Stimulated activated CD4-positive, alpha-beta T cell treated with anti-CD3 and anti-CD28 coated beads, Interleukin-12 subunit alpha, Interleukin-12 subunit beta, amount 100 ng/mL, for 48 hours (primary cell): ENCODE data around the gene KIF3B.
"Not testable (repeated sequence)": the region's sequence is repeated elsewhere in the genome, so short reads cannot be mapped to it uniquely, and the experiment has no call there.

Experiments used
- DNase-seq, 3 donors: peaks; one replicate each; pipeline ENCODE4 v3.0.0-alpha.2; 2020; ENCODE audit warnings: low read depth in 2 of 3, low spot score in 1 of 3

The KIF3B gene

DNA sequence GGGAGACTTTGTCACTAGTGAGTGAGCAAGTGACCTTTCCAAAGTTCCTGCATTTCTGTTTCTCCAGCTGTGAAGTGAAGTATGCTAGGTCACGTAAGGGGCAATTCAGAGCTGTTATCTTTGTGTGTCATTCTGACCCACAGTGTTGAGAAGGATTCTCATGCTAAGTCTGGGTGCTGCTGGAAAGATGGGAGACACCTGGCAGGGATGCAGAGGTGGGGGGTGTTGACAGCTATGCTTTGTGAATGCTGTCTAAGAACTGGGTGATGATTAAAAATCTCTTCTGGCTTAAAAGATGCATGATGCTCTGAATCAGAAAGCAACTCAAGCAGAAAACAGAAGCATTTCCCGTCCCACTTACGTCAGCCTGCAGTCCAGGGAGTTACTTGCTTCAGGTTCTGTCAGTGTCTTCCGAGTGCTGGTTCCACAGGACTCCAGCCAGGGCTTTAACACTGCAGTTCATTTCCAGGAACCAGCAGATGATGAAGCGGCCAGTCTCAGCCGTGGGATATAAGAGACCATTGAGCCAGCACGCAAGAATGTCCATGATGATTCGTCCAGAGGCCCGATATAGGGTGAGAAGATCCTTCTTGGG is 49.7 kb downstream of the KIF3B start:
- no peak for DNase-seq

DNA sequence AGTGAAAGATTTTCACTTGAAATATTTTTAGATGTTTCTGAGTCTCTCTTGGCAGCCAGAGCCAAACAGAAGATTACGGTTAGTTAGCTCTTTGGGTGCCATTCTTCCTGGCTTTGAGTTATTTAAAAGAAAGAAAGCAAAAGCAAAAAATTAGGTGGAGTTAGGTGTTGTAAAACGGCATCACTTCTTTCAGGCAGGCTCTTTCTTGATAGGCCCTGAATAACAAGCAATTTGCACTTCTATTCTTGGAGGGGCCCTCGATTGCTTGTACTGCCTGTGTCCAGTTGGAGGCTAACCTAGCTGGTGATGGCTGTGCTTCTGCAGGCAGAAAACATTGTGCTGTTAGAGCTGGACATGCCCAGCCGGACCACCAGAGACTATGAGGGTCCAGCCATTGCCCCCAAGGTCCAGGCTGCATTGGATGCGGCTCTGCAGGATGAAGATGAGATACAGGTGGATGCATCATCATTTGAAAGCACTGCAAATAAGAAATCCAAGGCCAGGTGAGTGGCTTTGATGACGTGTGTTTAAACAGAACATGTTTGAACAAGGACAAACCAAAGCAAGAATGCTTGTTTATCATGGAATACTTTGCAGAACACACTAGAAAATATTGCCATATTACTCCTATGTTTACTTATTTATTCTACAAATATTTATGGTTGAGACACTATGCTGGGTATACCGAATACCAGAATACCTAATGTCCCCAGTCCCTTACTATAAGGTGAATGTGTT is 52.5 kb downstream of the KIF3B start:
- DNase-seq = no peak

DNA sequence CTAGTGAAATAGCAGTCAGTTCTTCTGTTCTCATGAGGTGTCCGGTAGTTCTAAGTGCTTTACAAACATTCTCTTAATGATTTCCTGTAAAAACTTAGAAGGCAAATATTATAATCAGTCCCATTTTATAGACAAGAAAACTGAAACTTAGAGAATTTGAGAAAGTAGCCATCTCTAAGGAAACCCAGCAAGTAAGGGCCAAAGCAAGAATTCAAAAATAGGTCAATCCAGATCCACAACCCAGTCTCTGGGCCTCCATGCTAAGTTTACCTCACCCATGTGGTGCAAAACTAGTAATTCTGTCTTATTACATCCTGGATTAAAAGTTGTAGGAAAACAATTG is 53.1 kb downstream of the KIF3B start:
- no peak for DNase-seq

DNA sequence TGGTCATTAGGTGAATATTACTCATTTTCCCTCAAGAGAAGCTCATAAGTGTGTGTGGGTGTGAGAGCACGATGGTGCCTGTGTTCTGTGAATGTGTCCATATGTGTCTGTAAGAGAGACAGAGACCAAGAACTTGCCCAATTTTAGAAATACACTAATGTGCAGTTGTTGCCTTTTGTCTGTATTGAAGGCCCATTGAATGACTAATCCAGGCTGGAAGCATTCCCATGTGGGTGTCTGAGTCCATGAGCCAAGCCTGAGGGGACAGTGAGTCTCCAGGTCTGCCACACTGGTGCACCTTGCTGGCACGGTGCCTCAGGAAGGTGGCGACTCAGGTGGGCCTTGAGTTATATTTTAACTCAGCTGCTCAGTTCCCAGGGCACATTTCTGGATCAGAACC is 55.2 kb downstream of the KIF3B start:
- peak in 1 of 3 donors; percentile 12 for DNase-seq

DNA sequence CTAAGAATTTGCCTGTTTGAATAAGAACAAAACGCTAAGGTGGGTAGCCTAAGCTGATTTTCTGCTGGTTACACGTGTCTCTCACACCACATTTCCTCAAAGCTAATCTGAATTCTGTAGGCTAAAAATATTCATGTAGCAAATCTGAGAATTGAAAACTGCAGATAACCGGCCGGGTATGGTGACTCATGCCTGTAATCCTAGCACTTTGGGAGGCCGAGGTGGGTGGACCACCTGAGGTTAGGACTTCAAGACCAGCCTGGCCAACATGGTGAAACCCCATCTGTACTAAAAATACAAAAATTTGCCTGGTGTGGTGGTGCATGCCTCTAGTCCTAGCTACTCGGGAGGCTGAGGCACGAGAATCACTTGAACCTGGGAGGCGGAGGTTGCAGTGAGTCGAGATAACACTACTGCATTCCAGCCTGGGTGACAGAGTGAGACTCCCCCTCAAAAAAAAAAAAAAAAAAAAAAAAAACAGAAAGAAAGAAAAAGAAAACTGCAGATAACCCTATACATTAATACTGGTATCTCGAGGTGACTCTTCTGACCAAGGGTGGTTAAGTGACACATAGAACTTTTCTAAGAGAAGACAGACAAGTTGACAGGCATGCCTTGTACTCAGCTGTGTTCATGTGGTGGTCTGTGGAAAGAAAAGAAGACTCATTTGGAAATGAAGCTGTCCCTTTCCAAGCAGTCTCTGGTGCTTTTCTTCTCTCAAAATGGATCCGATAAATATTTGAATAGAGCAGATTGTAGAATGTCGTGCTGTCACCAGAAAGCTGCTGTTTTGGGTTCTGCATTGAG is 55.9 kb downstream of the KIF3B start:
- peak in 2 of 3 donors; percentile 34 to 43 for DNase-seq

DNA sequence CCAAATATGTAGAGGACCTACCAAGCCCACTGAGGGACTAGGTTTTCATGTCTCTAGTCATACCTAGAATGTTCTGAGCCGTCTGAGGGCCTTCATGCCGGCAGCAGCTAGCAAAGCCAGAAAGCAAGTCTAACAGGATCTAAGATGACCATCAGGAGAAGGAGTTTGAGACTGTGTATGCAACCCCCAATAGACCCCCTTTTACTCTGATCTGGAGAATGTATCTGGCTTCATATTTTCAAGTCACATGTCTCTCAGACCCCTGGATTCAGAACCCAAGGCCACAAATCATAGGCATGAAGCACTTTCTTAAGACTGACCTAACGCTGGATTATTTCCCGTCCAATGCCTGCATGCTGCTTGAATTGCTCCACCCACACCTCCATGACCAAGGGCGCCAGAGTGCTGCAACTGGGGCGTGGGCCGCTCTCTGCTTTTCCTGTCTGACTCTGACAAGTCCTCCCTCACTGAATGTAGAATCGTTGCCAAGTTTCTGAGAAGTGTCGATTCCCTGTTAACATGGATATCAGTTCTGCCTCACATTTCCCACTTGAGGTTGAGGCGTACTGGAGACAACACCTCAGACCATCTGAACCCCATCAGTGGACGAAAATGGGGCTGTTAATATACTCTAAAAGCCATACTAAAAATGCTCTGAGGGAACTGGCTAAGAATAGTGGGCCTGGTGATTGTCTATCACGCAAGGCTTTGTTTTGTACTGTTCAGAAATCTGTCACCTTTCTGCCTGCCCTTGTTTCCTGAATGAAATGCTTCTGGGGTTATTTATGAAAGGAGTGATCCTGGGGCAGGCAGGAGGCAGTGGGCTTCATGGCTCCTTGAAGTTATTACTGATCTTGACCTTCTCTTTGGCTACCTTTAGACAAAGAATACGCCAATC is 56.8 kb downstream of the KIF3B start:
- peak in 2 of 3 donors; percentile 43 to 50 for DNase-seq

DNA sequence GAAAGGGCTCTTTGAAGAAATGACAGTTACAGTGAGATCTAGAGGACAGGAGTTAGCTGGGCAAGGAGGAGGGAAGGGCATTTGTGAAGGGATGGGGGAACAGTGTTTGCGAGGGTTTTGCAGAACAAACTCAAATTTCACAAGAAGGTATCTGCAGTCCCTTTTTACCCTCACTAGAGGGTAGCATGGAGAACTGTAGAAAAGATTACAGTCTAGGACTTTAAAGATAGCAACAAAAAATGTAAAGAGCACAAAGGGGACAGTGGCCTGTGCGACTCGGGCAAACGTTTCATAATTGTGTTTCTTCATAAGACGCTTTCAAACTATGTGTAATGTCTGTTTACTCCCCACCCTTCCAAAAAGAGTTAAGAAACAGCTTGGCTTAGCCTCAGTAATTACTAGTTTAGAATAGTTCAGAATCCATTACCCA is 59.5 kb downstream of the KIF3B start:
- DNase-seq = no peak

DNA sequence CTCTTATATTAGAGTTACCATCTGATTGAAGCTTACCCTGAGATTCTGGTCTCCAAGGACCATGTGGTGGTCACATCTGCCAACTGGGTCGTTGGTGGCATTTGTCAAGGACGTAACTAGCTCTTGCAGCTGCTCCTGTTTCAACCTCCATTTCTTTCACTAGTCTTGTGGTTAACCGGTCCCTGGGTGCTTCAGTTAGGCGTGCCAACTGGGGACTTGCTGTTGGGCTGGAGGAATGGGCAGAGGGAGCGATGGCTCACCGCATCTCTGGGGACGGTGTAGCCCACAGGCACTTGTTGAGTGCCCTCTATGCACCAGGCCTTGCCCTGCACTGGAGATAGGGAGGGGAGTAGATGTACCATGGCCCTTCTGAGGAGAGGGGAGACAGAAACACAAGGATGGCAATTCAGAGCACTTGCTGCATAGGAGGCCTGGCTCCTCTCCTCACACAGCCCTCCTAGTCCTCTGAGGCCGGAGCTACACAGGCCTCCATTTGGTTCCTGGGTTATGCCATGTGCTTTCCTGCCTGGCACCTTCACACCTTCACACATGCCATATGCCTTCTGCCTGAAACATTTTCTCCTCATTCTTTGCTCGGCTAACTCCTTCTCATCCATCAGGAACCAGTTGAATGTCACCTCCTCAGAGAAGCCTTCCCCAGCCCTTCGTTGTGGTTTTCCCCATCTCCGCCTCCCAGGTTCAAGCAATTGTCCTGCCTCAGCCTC is 60.6 kb downstream of the KIF3B start:
- DNase-seq = no peak

DNA sequence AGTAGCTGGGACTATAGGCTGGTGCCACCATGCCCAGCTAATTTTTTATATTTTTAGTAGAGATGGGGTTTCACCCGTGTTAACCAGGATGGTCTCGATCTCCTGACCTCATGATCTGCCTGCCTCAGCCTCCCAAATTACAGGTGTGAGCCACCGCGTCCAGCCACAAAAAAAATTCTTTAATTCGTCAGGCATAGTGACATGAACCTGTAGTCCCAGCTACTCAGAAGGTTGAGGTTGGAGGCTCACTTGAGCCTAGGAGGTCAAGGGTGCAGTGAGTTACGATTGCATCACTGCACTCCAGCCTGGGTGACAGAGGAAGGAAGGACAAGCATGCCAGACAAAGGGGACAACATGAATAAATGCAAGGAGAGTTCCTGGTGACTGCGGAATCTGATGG is 61.2 kb downstream of the KIF3B start:
- DNase-seq = no peak

DNA sequence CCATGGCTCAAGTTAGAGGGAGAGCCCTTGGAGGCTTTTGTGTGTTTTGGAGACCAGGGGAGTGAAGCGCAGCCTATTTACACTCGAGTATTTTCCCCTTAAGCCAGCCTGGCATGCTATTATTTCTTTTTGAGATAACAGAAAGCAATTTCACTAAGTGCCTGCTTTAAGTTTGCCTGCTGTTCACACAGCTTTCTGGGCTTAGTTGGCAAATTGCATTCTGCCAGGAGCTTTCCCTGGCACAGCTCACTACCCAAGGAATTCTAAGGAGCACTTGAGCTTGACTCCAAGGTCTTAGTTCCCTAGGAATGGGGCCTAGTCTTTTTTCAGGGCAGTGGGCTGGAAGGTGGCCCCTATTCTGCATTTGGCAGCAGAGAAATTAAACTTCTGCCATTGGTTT is 61.7 kb downstream of the KIF3B start:
- no peak for DNase-seq

DNA sequence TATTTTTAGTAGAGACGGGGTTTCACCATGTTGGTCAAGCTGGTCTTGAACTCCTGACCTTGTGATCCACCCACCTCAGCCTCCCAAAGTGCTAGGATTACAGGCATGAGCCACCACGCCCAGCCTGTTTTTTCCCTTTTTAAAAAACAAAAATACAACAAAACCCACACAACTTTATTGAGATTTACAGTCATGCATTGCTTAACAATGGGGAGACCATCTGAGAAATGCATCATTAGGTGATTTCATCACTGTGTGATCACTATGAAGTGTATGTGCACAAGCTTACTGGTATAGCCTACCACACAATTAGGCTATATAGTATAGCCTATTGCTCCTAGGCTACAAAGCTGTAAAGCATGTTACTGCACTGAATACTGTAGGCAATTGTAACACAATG is 63.6 kb downstream of the KIF3B start:
- not testable (repeated sequence) for DNase-seq

DNA sequence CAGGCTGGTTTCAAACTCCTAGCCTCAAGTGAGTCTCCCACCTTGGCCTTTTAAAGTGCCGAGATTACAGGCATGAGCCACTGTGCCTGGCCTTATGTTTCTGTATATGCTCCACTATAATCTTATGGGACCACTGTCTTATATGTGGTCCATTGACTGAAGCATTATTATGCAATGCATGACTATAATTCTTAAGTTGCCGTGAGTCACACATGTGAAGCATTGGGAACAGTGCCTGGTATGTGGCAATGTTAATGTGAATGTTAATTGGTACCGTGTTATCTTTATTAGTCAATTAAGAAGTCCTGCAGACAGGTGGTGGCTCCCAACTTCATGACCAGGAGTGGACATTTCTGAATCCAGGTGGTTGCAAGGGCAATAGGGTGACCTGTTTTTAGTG is 66.0 kb downstream of the KIF3B start:
- no peak for DNase-seq

DNA sequence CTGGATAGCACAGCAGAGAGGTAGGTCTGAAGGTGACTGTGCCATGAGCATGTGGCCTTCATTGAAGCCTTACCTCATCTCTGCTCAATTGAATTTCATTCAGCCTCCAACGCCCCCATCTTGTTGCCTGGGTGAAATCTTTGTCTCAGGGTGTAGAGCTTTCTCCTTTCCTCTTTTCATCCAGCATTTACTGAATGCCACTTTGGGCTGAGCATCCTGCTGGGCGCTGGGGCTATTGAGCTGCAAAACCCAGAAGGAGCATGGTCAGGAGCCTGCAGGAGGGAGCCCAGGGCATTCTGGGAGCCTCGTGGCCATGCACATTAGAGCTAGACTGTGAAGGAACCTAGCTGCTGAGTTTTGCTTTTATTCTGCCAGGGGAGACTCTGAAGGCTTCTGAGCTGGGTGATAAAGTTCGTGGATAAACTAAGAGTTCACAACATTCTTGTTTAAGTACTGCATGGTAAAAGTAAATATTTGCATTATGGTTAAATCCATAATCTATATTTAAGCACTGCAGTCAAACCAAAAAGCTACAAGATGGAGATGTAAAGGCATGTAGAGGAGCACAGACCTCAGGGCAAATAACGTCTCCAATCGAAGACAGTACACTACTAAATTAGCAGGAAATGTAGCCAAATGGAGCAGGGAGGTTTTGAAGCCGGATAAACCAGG is 67.5 kb downstream of the KIF3B start:
- DNase-seq = no peak

DNA sequence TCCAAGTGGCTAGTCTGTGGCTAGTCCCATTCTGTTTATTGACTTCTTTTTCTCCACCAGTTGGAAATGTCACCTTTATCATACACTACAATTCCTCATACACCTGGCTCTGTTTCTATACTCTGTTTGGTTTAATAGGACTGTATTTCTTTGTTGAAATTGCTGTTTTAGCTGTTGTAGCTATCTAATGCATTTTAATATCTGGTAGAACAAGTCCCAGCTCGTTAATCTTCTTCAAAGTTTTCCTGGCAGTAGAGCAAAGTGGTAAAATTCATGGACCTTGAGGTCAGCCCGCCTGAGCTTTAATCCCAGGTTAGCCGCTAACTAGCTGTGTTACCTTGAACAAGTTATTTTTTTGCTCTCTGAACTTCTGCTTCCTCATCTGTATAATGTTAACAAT is 70.8 kb downstream of the KIF3B start:
- no peak for DNase-seq

DNA sequence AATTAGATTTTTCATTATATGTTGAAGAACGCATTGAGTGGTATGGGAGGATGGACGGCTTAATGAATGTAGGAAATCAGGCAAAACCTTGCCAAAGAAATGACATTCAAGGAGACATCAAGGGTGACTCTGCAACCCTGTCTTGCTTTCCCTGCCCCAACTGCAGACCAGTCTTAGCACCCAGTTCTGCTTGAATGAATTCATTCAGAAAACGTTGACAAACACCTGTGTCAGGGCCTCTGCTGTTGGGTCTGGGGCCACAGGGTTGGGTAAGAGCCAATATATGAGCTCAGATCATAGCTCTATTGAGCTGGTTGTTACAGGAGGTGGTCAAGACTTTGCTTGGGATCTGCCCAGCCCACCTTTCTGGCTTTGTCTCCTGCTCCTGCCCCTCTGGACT is 73.0 kb downstream of the KIF3B start:
- DNase-seq = no peak

DNA sequence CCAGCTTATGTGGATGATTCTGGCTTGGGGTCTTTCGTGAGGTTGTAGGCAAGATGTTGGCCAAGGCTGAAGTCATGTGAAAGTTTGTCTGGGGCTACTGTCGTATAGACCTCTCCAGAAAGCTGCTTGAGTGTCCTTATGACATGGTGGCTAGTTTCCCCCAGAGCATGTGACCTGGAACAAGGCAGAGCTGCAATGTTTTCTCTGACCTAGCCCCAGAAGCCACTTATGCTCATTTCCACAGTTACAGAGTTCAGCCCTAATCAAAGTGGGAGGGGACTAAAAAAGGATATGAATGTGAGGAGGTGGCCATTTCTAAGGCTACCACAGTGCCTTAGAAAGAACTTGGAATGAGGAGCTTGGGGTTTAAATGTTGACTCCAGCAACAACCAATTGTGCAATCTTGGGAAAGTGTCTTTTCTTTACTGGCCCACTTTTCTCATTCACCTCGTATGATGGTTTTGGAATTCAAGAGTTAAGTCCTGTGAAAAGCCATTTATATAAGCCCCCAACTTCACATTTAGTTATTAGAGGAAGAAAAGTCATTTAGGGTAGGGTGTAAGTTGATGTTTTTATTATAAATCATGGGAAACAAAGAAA is 74.8 kb downstream of the KIF3B start:
- no peak for DNase-seq

DNA sequence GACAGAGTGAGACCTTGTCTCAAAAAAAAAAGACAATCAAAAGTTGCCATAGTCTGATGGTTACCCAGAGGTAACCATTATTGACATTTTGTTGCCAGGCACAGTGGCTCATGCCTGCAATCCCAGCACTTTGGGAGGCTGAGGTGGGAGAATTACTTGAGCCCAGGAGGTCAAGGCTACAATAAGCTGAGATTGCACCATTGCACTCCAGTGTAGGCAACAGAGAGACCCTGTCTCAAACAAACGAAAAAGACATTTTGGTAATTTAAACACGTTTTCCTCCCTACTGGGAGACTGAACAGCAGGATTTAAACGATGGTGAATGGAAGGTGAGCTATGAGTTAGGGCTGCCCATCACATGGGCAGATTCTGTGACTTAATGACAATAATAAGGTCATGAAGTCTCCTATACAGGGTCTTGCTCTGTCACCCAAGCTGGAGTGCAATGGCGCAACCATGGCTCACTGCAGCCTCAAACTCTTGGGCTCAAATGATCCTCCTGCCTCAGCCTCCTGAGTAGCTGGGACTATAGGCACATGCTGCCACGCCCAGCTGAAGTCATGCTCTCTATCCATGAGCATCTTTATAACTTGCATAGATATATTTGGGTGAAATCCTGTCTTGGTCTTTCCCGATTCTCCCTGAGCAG is 76.5 kb downstream of the KIF3B start:
- no peak for DNase-seq

DNA sequence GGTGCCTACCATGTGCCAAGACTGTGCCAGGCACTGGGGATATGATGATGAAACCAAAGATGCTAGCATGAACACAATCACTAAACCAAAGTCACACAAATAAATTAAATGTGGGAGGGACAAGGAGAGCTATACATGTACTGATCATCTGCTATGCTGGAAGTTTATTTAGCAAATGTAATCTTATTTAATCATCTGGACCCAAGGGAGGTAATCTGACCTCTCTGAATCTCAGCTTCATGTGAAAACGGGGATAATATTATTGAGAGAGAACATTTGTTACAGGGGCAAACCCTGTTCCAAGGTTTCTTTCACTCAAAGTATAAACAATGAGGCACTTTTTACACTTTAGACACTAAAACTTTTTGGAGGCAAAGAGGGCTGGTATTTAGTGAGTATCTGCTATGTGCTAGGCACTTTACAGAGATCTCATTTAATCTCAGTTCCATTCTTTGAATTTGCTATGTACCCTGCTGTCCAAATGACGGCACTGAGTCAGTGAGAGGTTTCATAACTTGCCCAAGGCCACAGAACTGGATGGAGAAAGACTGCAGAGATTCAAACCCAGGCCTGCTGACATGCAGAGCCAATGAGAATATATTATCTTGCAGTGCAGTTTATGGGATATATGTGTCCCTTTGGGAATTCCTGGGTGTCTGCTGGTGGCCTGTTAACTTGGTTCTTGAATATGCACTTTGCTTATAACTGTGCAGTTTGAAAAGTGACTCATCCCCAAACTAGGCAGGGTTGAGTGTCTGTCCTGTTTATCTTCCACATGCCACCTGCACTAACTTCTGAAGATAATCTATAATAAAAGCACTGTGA is 77.4 kb downstream of the KIF3B start:
- DNase-seq = peak in 1 of 3 donors; percentile 34
